GM06990 (cell line): Measurements from ENCODE around the gene RAB25.
"Not testable (repeated sequence)": the region's sequence is repeated elsewhere in the genome, so short reads cannot be mapped to it uniquely, and the experiment has no call there.

Source experiments
- DNase-seq: peaks from one replicate; pipeline ENCODE4 v3.0.0-alpha.2; 2011; ENCODE audit not compliant: insufficient read length; ENCODE audit errors: extremely low read depth
- H3K27me3 ChIP-seq: replicated peaks from 2 replicates; pipeline ENCODE4 v1.6.0; 2011; ENCODE audit warnings: low read length; ENCODE audit not compliant: control insufficient read depth, insufficient read depth
- H3K36me3 ChIP-seq: 2 replicates; pipeline ENCODE4 v1.5.1; 2011; ENCODE audit warnings: low read length; ENCODE audit not compliant: control insufficient read depth, insufficient read depth
- H3K4me3 ChIP-seq: replicated peaks from 2 replicates; pipeline ENCODE4 v1.5.1; 2011; ENCODE audit warnings: low read depth, mild to moderate bottlenecking, control low read depth, low read length
- CTCF ChIP-seq: IDR thresholded peaks from 2 replicates; pipeline ENCODE4 v1.5.1; 2011; ENCODE audit warnings: low read length, control low read depth, mild to moderate bottlenecking, inconsistent platforms; ENCODE audit not compliant: insufficient read depth, poor library complexity, severe bottlenecking

Gene RAB25

GRCh38 chr1:156021093-156021428 is 39.9 kb upstream of the RAB25 start:
- peaks cover 2% of the 10 kb centered on the region for H3K36me3 ChIP-seq
- H3K4me3 ChIP-seq: peak overlapping the region; percentile 0
- H3K27me3 ChIP-seq: no peaks in the 10 kb centered on the region
- TF ChIP-seq CTCF: no peak
- no peak for DNase-seq

- H3K4me3 ChIP-seq: no peak overlapping the region
- TF ChIP-seq CTCF: no peak
- no peak for DNase-seq
- H3K36me3 ChIP-seq: peaks cover 2% of the 10 kb centered on the region
- H3K27me3 ChIP-seq: no peaks in the 10 kb centered on the region
These were observed 39.0 kb upstream of the RAB25 start for GRCh38 chr1:156021954-156022353.

GRCh38 chr1:156024801-156025200 is 36.2 kb upstream of the RAB25 start:
- no peak overlapping the region for H3K4me3 ChIP-seq
- no peaks in the 10 kb centered on the region for H3K27me3 ChIP-seq
- H3K36me3 ChIP-seq: no peaks in the 10 kb centered on the region
- TF ChIP-seq CTCF: no peak
- DNase-seq: no peak

- TF ChIP-seq CTCF: peak; percentile 84
- DNase-seq: peak; percentile 37
- H3K27me3 ChIP-seq: no peaks in the 10 kb centered on the region
- no peak overlapping the region for H3K4me3 ChIP-seq
- H3K36me3 ChIP-seq: no peaks in the 10 kb centered on the region
These were observed 35.1 kb upstream of the RAB25 start for GRCh38 chr1:156025876-156026275.

- no peak for TF ChIP-seq CTCF
- no peak overlapping the region for H3K4me3 ChIP-seq
- H3K27me3 ChIP-seq: no peaks in the 10 kb centered on the region
- no peaks in the 10 kb centered on the region for H3K36me3 ChIP-seq
- no peak for DNase-seq
These were observed 34.4 kb upstream of the RAB25 start for GRCh38 chr1:156026588-156026987.

- TF ChIP-seq CTCF: no peak
- H3K4me3 ChIP-seq: no peak overlapping the region
- H3K36me3 ChIP-seq: no peaks in the 10 kb centered on the region; the same call in 1 of the 2 replicates
- no peak for DNase-seq
- H3K27me3 ChIP-seq: no peaks in the 10 kb centered on the region
These were observed 27.9 kb upstream of the RAB25 start for GRCh38 chr1:156033011-156033410.

- H3K4me3 ChIP-seq, H3K27me3 ChIP-seq, H3K36me3 ChIP-seq, DNase-seq: not testable (repeated sequence)
These were observed 26.0 kb upstream of the RAB25 start for GRCh38 chr1:156034991-156035390.
